ENCODE results near the gene GPATCH8. TPM values are rescaled to one million over a fixed set of nuclear protein-coding genes. Genes with fewer than 3 reads are reported as not detected.

GPATCH8 gene
- total RNA-seq, 1 donor from 2014 or later: 44.1 TPM

GRCh38 chr17:44489581-44489980 lies 13.6 kb downstream of the GPATCH8 start:
- Histone ChIP-seq H3K4me2 (no peak overlapping the region), H2AFZ (replicated peaks) (no peak overlapping the region), H4K20me1 (ENCODE audit: low read depth) (peaks cover 88% of the 10 kb centered on the region), H3K4me1 (no peaks in the 10 kb centered on the region), H3F3A (ENCODE audit: low read depth) (no peaks in the 10 kb centered on the region), H3K27ac (no peak overlapping the region), H3K9me3 (ENCODE audit: low read depth) (no peaks in the 10 kb centered on the region), H3K79me2 (ENCODE audit: low read depth) (peaks cover 100% of the 10 kb centered on the region), H3K9ac (no peak overlapping the region), H3K4me3 (no peak overlapping the region), H3K27me3 (no peaks in the 10 kb centered on the region), H3K36me3 (no peaks in the 10 kb centered on the region)
- no peak for DNase-seq (ENCODE audit: low spot score)
- Mint-ChIP-seq H3K9me3 (peaks cover 8% of the 10 kb centered on the region), H3K36me3 (peaks cover 36% of the 10 kb centered on the region), H3K4me3 (no peak overlapping the region), H3K27ac (no peak overlapping the region), H3K27me3 (ENCODE audit: insufficient read depth, low read depth) (no peaks in the 10 kb centered on the region), H3K4me1 (no peaks in the 10 kb centered on the region)
- no peak for TF ChIP-seq EZH2phosphoT487 (IDR thresholded peaks at IDR 0.05)
- TF ChIP-seq, protein P1, sequence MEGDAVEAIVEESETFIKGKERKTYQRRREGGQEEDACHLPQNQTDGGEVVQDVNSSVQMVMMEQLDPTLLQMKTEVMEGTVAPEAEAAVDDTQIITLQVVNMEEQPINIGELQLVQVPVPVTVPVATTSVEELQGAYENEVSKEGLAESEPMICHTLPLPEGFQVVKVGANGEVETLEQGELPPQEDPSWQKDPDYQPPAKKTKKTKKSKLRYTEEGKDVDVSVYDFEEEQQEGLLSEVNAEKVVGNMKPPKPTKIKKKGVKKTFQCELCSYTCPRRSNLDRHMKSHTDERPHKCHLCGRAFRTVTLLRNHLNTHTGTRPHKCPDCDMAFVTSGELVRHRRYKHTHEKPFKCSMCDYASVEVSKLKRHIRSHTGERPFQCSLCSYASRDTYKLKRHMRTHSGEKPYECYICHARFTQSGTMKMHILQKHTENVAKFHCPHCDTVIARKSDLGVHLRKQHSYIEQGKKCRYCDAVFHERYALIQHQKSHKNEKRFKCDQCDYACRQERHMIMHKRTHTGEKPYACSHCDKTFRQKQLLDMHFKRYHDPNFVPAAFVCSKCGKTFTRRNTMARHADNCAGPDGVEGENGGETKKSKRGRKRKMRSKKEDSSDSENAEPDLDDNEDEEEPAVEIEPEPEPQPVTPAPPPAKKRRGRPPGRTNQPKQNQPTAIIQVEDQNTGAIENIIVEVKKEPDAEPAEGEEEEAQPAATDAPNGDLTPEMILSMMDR (IDR thresholded peaks at IDR 0.05): no peak
- TF ChIP-seq EZH2 (IDR thresholded peaks at IDR 0.05): no peak

DNA sequence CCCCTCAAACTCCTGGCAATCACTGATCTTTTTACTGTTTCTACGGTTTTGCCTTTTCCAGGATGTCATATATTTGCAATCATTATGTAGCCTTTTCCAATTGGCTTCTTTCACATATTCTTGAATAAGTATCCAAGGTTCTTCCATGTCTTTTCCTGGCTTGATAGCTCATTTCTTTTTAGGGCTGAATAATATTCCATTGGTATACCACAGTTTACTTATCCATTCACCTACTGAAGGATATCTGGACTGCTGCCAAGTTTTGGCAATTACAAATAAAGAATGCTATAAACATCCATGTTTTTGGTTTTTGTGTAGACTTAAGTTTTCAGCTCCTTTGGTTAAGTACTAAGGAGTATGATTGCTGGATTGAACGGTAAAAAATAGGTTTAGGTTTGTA lies 16.0 kb downstream of the GPATCH8 start:
- Mint-ChIP-seq H3K27ac (no peak overlapping the region), H3K36me3 (peaks cover 20% of the 10 kb centered on the region), H3K4me3 (no peak overlapping the region), H3K4me1 (no peaks in the 10 kb centered on the region), H3K27me3 (ENCODE audit: insufficient read depth, low read depth) (no peaks in the 10 kb centered on the region), H3K9me3 (peaks cover 4% of the 10 kb centered on the region)
- Histone ChIP-seq H3K9ac (no peak overlapping the region), H3K79me2 (ENCODE audit: low read depth) (peaks cover 99% of the 10 kb centered on the region), H2AFZ (replicated peaks) (no peak overlapping the region), H3K27ac (no peak overlapping the region), H3K36me3 (no peaks in the 10 kb centered on the region), H3K27me3 (no peaks in the 10 kb centered on the region), H3K9me3 (ENCODE audit: low read depth) (no peaks in the 10 kb centered on the region), H3K4me3 (no peak overlapping the region), H4K20me1 (ENCODE audit: low read depth) (peaks cover 78% of the 10 kb centered on the region), H3K4me2 (no peak overlapping the region), H3F3A (ENCODE audit: low read depth) (no peaks in the 10 kb centered on the region), H3K4me1 (no peaks in the 10 kb centered on the region)
- no peak for TF ChIP-seq EZH2phosphoT487 (IDR thresholded peaks at IDR 0.05)
- no peak for TF ChIP-seq EZH2 (IDR thresholded peaks at IDR 0.05)
- TF ChIP-seq, protein P1 (IDR thresholded peaks at IDR 0.05): no peak
- no peak for DNase-seq (ENCODE audit: low spot score)

DNA sequence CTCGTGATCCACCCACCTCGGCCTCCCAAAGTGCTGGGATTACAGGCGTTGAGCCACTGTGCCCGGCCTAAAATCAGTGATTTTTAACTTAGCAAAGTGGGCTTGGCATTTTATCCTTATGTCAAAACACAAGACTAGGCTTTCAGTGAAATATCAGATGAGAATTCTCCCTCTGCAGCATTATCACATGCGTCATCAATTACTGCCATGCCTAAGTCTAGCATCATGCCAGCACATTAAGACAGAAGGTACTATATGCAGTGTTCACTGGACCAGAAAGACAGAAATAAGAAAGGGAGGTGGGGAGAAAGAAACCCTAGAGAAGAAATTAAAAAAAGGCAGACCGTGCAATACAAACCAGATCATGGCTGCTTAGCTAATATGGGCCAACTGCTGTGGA lies 29.8 kb downstream of the GPATCH8 start:
- H3K27me3 ChIP-seq: no peaks in the 10 kb centered on the region
- H3K9me3 Mint-ChIP-seq: no peaks in the 10 kb centered on the region
- H3K36me3 ChIP-seq: peaks cover 25% of the 10 kb centered on the region
- no peak overlapping the region for H3K27ac Mint-ChIP-seq
- H3K4me1 Mint-ChIP-seq: peaks cover 6% of the 10 kb centered on the region
- H3K27me3 Mint-ChIP-seq (ENCODE audit: insufficient read depth, low read depth): no peaks in the 10 kb centered on the region
- H3K4me1 ChIP-seq: no peaks in the 10 kb centered on the region
- peaks cover 8% of the 10 kb centered on the region for H3K36me3 Mint-ChIP-seq
- H3K79me2 ChIP-seq (ENCODE audit: low read depth): peaks cover 100% of the 10 kb centered on the region
- H2AFZ ChIP-seq (replicated peaks): no peak overlapping the region
- no peak overlapping the region for H3K4me3 ChIP-seq
- H4K20me1 ChIP-seq (ENCODE audit: low read depth): peaks cover 36% of the 10 kb centered on the region
- no peaks in the 10 kb centered on the region for H3K9me3 ChIP-seq (ENCODE audit: low read depth)
- no peak overlapping the region for H3K27ac ChIP-seq
- H3K9ac ChIP-seq: no peak overlapping the region
- H3F3A ChIP-seq (ENCODE audit: low read depth): peaks cover 22% of the 10 kb centered on the region
- no peak for DNase-seq (ENCODE audit: low spot score)
- H3K4me2 ChIP-seq: no peak overlapping the region
- TF ChIP-seq, protein P1 (IDR thresholded peaks at IDR 0.05): no peak
- TF ChIP-seq EZH2phosphoT487 (IDR thresholded peaks at IDR 0.05): no peak
- TF ChIP-seq EZH2 (IDR thresholded peaks at IDR 0.05): no peak
- no peak overlapping the region for H3K4me3 Mint-ChIP-seq

All from neural progenitor cell (in vitro differentiated cells).